Naive thymus-derived CD4-positive, alpha-beta T cell (primary cell): ENCODE results near the gene NOG. TPM values are rescaled to one million over a fixed set of nuclear protein-coding genes. Genes with fewer than 3 reads are reported as not detected.

Source experiments
- ATAC-seq: fragments of 150-1000 bp; cut with Tn5 transposase; 2 replicates; pipeline ENCODE4 v1.10.0; 2021; ENCODE audit warnings: mild to moderate bottlenecking, moderate library complexity
- CTCF ChIA-PET: fragments of 350-600 bp; sonication (Branson Sonifier 250); formaldehyde crosslinking; loops from one replicate; lab custom pipeline; 2021; ENCODE audit warnings: antibody characterized with exemption; lab: Charles Lee
- POLR2A ChIA-PET: fragments of 350-600 bp; sonication (Branson Sonifier 250); formaldehyde crosslinking; loops from one replicate; lab custom pipeline; 2021; ENCODE audit warnings: antibody characterized with exemption, inconsistent platforms; lab: Charles Lee
- DNase-seq, 9 donors: peaks; one replicate each; pipeline versions ENCODE4 v3.0.0 to v3.0.0-alpha.2; 2020 to 2022; ENCODE audit warnings: mixed read lengths in 1 of 9
- H3K27ac ChIP-seq: one replicate; pipeline ENCODE4 v1.7.0; 2013; ENCODE audit warnings: mild to moderate bottlenecking, low read depth, low read length, moderate library complexity
- H3K27me3 ChIP-seq, 2 donors: one replicate each; pipeline ENCODE4 v1.7.0; 2013; ENCODE audit warnings: low read length in 2 of 2, mild to moderate bottlenecking in 2 of 2, moderate library complexity in 2 of 2; ENCODE audit not compliant: control insufficient read depth in 2 of 2, insufficient read depth in 2 of 2
- H3K36me3 ChIP-seq, 3 experiments: 1 replicate in 2 of 3; 2 replicates in 1 of 3; pipeline ENCODE4 v1.7.0; 2013; ENCODE audit warnings: low read length in 3 of 3, mild to moderate bottlenecking in 3 of 3, moderate library complexity in 1 of 3; ENCODE audit not compliant: insufficient read depth in 3 of 3, control insufficient read depth in 2 of 3
- H3K4me1 ChIP-seq, 2 donors: one replicate each; pipeline ENCODE4 v1.7.0; 2013; ENCODE audit warnings: low read length in 2 of 2, mild to moderate bottlenecking in 2 of 2, moderate library complexity in 1 of 2; ENCODE audit not compliant: control insufficient read depth in 2 of 2, insufficient read depth in 2 of 2
- H3K4me3 ChIP-seq: 2 replicates; pipeline ENCODE4 v1.7.0; 2013; ENCODE audit warnings: mild to moderate bottlenecking, low read length
- H3K9me3 ChIP-seq, 3 experiments: 1 replicate in 2 of 3; 2 replicates in 1 of 3; pipeline ENCODE4 v1.7.0; 2013; ENCODE audit warnings: low read length in 3 of 3; ENCODE audit not compliant: control insufficient read depth in 2 of 3
- H3K27ac Mint-ChIP-seq, 9 donors: one replicate each; pipeline ENCODE4 v1.8.0; 2020 to 2022; ENCODE audit warnings: mixed read lengths in 9 of 9, mild to moderate bottlenecking in 8 of 9, moderate library complexity in 5 of 9, inconsistent platforms in 2 of 9
- H3K27me3 Mint-ChIP-seq, 5 donors: one replicate each; pipeline ENCODE4 v1.8.0; 2021 to 2022; ENCODE audit warnings: mixed read lengths in 5 of 5, mild to moderate bottlenecking in 1 of 5
- H3K36me3 Mint-ChIP-seq, 5 donors: one replicate each; pipeline ENCODE4 v1.8.0; 2020 to 2022; ENCODE audit warnings: mixed read lengths in 5 of 5, mild to moderate bottlenecking in 3 of 5, inconsistent platforms in 1 of 5
- H3K4me1 Mint-ChIP-seq, 7 donors: one replicate each; pipeline ENCODE4 v1.8.0; 2020 to 2022; ENCODE audit warnings: mixed read lengths in 7 of 7, mild to moderate bottlenecking in 3 of 7, inconsistent platforms in 1 of 7
- H3K4me3 Mint-ChIP-seq, 10 donors: one replicate each; pipeline ENCODE4 v1.8.0; 2020 to 2022; ENCODE audit warnings: mild to moderate bottlenecking in 10 of 10, mixed read lengths in 10 of 10, moderate library complexity in 6 of 10, inconsistent platforms in 2 of 10
- H3K9me3 Mint-ChIP-seq, 11 donors: one replicate each; pipeline ENCODE4 v1.8.0; 2020 to 2022; ENCODE audit warnings: mixed read lengths in 11 of 11, mild to moderate bottlenecking in 4 of 11, inconsistent platforms in 1 of 11, moderate library complexity in 1 of 11
- intact Hi-C, 2 donors: fragments of 100-400 bp; cut with micrococcal nuclease; formaldehyde crosslinking; loops; one replicate each; pipeline ENCODE4 v1.15.1; 2023
- polyA plus RNA-seq, 2 donors: library from polyadenylated mRNA; unstranded; fragments of 300-500 nt; fragmentation: Illumina TruSeq; gene quantifications; one replicate each; pipeline ENCODE4 v1.2.3, GENCODE V29; 2021
- total RNA-seq, 6 experiments: library from RNA in 5 of 6; stranded (reverse) in 5 of 6; gene quantifications; 1 replicate in 5 of 6; 2 replicates in 1 of 6; pipeline ENCODE4 v1.2.3 and lab custom pipeline; 2021 to 2026

Gene NOG
- total and polyA plus RNA-seq, 7 experiments from 2014 or later, result 0.12 to 169 (median 65.1) TPM

- Histone ChIP-seq H3K9me3 (no peaks in the 10 kb centered on the region), H3K36me3 (peaks cover 0 to 8% (median 0%) of the 10 kb centered on the region in 3 experiments), H3K27ac (peak overlapping the region; percentile 88), H3K27me3 (peaks cover 0 to 8% of the 10 kb centered on the region in 2 donors), H3K4me3 (no peak overlapping the region), H3K4me1 (peaks cover 7 to 63% of the 10 kb centered on the region in 2 donors)
- intact Hi-C loops, result loop anchor here in 1 of 2 donors (1.0 to 10.0 kb wide), 7 partner anchors 14 to 1916 kb away; partner anchors contain the start of genes AKAP1, COIL, MMD and MTMR4
- Mint-ChIP-seq H3K9me3 (peaks cover 0 to 3% (median 0%) of the 10 kb centered on the region in 11 donors), H3K27ac (peak overlapping the region in 8 of 9 donors; percentile 98 to 100 (median 99)), H3K36me3 (peaks cover 0 to 2% (median 0%) of the 10 kb centered on the region in 5 donors), H3K27me3 (peaks cover 0 to 41% (median 9%) of the 10 kb centered on the region in 5 donors), H3K4me1 (peaks cover 37 to 75% (median 67%) of the 10 kb centered on the region in 7 donors), H3K4me3 (peak overlapping the region in 9 of 10 donors; percentile 66 to 96 (median 85))
- ChIA-PET POLR2A (interaction anchor here (0.8 to 13.8 kb wide), 9 partner anchors 7 to 1738 kb away, joined by 3 to 347 read pairs (median 6); partner anchors contain the start of genes C17orf67 and DGKE), CTCF (interaction anchor here (0.6 to 3.1 kb wide), 7 partner anchors 8 to 181 kb away, joined by 3 to 17 read pairs (median 5); no protein-coding TSS in a partner anchor)
- peak; percentile 37 for ATAC-seq
- DNase-seq, result peak in 7 of 9 donors; percentile 51 to 75 (median 69)
Measured at GRCh38 chr17:56599088-56599487, 5.6 kb downstream of the NOG start.

GRCh38 chr17:56599566-56599965, 6.1 kb downstream of the NOG start:
- peaks cover 0 to 3% (median 0%) of the 10 kb centered on the region in 11 donors for H3K9me3 Mint-ChIP-seq
- H3K27me3 Mint-ChIP-seq, result peaks cover 0 to 41% (median 9%) of the 10 kb centered on the region in 5 donors
- POLR2A ChIA-PET, result interaction anchor here (0.8 to 13.8 kb wide), 8 partner anchors 7 to 235 kb away, joined by 3 to 347 read pairs (median 8); partner anchors contain the start of genes C17orf67 and DGKE
- Histone ChIP-seq H3K27ac (peak overlapping the region; percentile 88), H3K4me1 (peaks cover 4 to 68% of the 10 kb centered on the region in 2 donors), H3K27me3 (peaks cover 0 to 8% of the 10 kb centered on the region in 2 donors), H3K36me3 (peaks cover 0 to 3% (median 0%) of the 10 kb centered on the region in 3 experiments), H3K4me3 (peak overlapping the region; percentile 8), H3K9me3 (no peaks in the 10 kb centered on the region)
- peak overlapping the region in 9 of 10 donors; percentile 66 to 96 (median 85) for H3K4me3 Mint-ChIP-seq
- peaks cover 37 to 79% (median 72%) of the 10 kb centered on the region in 7 donors for H3K4me1 Mint-ChIP-seq
- H3K27ac Mint-ChIP-seq, result peak overlapping the region in 8 of 9 donors; percentile 98 to 100 (median 99)
- CTCF ChIA-PET, result interaction anchor here (0.6 to 3.1 kb wide), 7 partner anchors 8 to 180 kb away, joined by 3 to 17 read pairs (median 5); no protein-coding TSS in a partner anchor
- H3K36me3 Mint-ChIP-seq, result peaks cover 0 to 2% (median 0%) of the 10 kb centered on the region in 5 donors
- ATAC-seq, result peak; percentile 23
- DNase-seq, result peak in 6 of 9 donors; percentile 60 to 68 (median 60)
- intact Hi-C loops, result loop anchor here in 1 of 2 donors (1.0 to 10.0 kb wide), 7 partner anchors 13 to 1915 kb away; partner anchors contain the start of genes AKAP1, COIL, MMD and MTMR4

- H3K27me3 Mint-ChIP-seq, result peaks cover 0 to 37% (median 9%) of the 10 kb centered on the region in 5 donors
- peak overlapping the region in 6 of 10 donors; percentile 14 to 85 (median 40) for H3K4me3 Mint-ChIP-seq
- Histone ChIP-seq H3K27me3 (peaks cover 0 to 3% of the 10 kb centered on the region in 2 donors), H3K4me1 (peaks cover 4 to 74% of the 10 kb centered on the region in 2 donors), H3K27ac (peak overlapping the region; percentile 88), H3K36me3 (no peaks in the 10 kb centered on the region), H3K9me3 (no peaks in the 10 kb centered on the region), H3K4me3 (peak overlapping the region; percentile 8)
- peaks cover 0 to 2% (median 0%) of the 10 kb centered on the region in 5 donors for H3K36me3 Mint-ChIP-seq
- peaks cover 37 to 84% (median 78%) of the 10 kb centered on the region in 7 donors for H3K4me1 Mint-ChIP-seq
- peaks cover 0 to 3% (median 0%) of the 10 kb centered on the region in 11 donors for H3K9me3 Mint-ChIP-seq
- ChIA-PET CTCF (interaction anchor here (1.3 to 3.1 kb wide), 3 partner anchors 29 to 180 kb away, joined by 3 to 17 read pairs (median 4); no protein-coding TSS in a partner anchor), POLR2A (interaction anchor here (2.0 to 13.8 kb wide), 5 partner anchors 6 to 234 kb away, joined by 6 to 347 read pairs (median 21); partner anchors contain the start of genes C17orf67 and DGKE)
- ATAC-seq, result no peak
- intact Hi-C loops, result no loop called here
- DNase-seq, result peak in 1 of 9 donors; percentile 12
- peak overlapping the region in 8 of 9 donors; percentile 99 to 100 (median 99) for H3K27ac Mint-ChIP-seq
Measured at GRCh38 chr17:56600256-56600655, 6.8 kb downstream of the NOG start.

GRCh38 chr17:56601591-56601990, 8.1 kb downstream of the NOG start:
- Histone ChIP-seq H3K4me1 (peaks cover 0 to 81% of the 10 kb centered on the region in 2 donors), H3K4me3 (no peak overlapping the region), H3K27me3 (peaks cover 0 to 3% of the 10 kb centered on the region in 2 donors), H3K36me3 (no peaks in the 10 kb centered on the region), H3K9me3 (no peaks in the 10 kb centered on the region), H3K27ac (peak overlapping the region; percentile 88)
- Mint-ChIP-seq H3K36me3 (peaks cover 0 to 8% (median 5%) of the 10 kb centered on the region in 5 donors), H3K4me1 (peaks cover 33 to 96% (median 89%) of the 10 kb centered on the region in 7 donors), H3K4me3 (peak overlapping the region in 8 of 10 donors; percentile 5 to 85 (median 48)), H3K27ac (peak overlapping the region in 8 of 9 donors; percentile 99 to 100 (median 99)), H3K27me3 (peaks cover 0 to 28% (median 5%) of the 10 kb centered on the region in 5 donors), H3K9me3 (peaks cover 0 to 11% (median 1%) of the 10 kb centered on the region in 11 donors)
- no peak for DNase-seq
- ATAC-seq, result no peak
- CTCF ChIA-PET, result interaction anchor here (0.7 to 2.6 kb wide), 7 partner anchors 8 to 179 kb away, joined by 3 to 29 read pairs (median 4); partner anchors contain the start of gene NOG
- intact Hi-C loops, result no loop called here
- POLR2A ChIA-PET, result interaction anchor here (0.8 to 13.8 kb wide), 8 partner anchors 5 to 178 kb away, joined by 3 to 347 read pairs (median 28); partner anchors contain the start of gene NOG

GRCh38 chr17:56602292-56603130, 9.0 kb downstream of the NOG start:
- Mint-ChIP-seq H3K36me3 (peaks cover 0 to 8% (median 5%) of the 10 kb centered on the region in 5 donors), H3K4me1 (peaks cover 27 to 95% (median 86%) of the 10 kb centered on the region in 7 donors), H3K4me3 (peak overlapping the region; percentile 10 to 85 (median 70)), H3K27me3 (peaks cover 0 to 23% (median 0%) of the 10 kb centered on the region in 5 donors), H3K9me3 (peaks cover 0 to 11% (median 1%) of the 10 kb centered on the region in 11 donors), H3K27ac (peak overlapping the region; percentile 74 to 100 (median 99))
- ChIA-PET POLR2A (interaction anchor here (0.7 to 13.8 kb wide), 14 partner anchors 4 to 1736 kb away, joined by 3 to 347 read pairs (median 14); partner anchors contain the start of genes C17orf67, DGKE, MRPS23 and NOG), CTCF (interaction anchor here (0.6 to 2.6 kb wide), 13 partner anchors 9 to 178 kb away, joined by 3 to 29 read pairs (median 4); partner anchors contain the start of gene NOG)
- Histone ChIP-seq H3K4me1 (peaks cover 0 to 81% of the 10 kb centered on the region in 2 donors), H3K27me3 (peaks cover 0 to 3% of the 10 kb centered on the region in 2 donors), H3K27ac (peak overlapping the region; percentile 88), H3K36me3 (no peaks in the 10 kb centered on the region), H3K9me3 (no peaks in the 10 kb centered on the region), H3K4me3 (peak overlapping the region; percentile 21)
- ATAC-seq (peak; percentile 91), DNase-seq (peak in 7 of 9 donors; percentile 76 to 89 (median 85))
- intact Hi-C loops, result loop anchor here in 1 of 2 donors (1.0 to 2.0 kb wide), 2 partner anchors 9 to 52 kb away; partner anchors contain the start of gene NOG
